HCT116 (cell line): ENCODE data around the gene ARHGEF3. TPM values are rescaled to one million over a fixed set of nuclear protein-coding genes. Genes with fewer than 3 reads are reported as not detected.

Experiments used
- ATAC-seq: fragments of 200-7000 bp; cut with Tn5 transposase; 2 replicates; pipeline ENCODE4 v1.9.1; 2020; ENCODE audit warnings: mild to moderate bottlenecking, moderate library complexity
- BruUV-seq: library from RNA; stranded (reverse); fragments of 400-500 nt; replicated peaks from 2 replicates; lab custom pipeline; 2021; lab: Mats Ljungman, UMichigan
- CTCF ChIA-PET: fragments of 300-600 bp; sonication (Branson Sonifier 250); formaldehyde crosslinking; loops from one replicate; lab custom pipeline; 2021; ENCODE audit warnings: antibody characterized with exemption; lab: Charles Lee
- POLR2A ChIA-PET: fragments of 300-600, 350-600 bp; sonication (Branson Sonifier 250); formaldehyde crosslinking; loops from one replicate; lab custom pipeline; 2021; ENCODE audit warnings: antibody characterized with exemption; lab: Charles Lee
- RAD21 ChIA-PET, 2 experiments: fragments of 300-600 bp; sonication (Branson Sonifier 250); formaldehyde crosslinking; loops; one replicate each; lab custom pipeline; 2023; ENCODE audit warnings: low total read pairs in 2 of 2; ENCODE audit not compliant: uncharacterized antibody in 2 of 2, unreplicated experiment in 2 of 2, low non-redundant PET in 1 of 2; lab: Charles Lee
- DNase-seq: peaks from one replicate; pipeline ENCODE4 v3.0.0-alpha.2; 2010; ENCODE audit warnings: low read depth, low spot score
- H2AFZ ChIP-seq: fragments of 200-600 bp; shearing (Covaris generic), sonication (generic); 2 replicates; pipeline ENCODE4 v1.6.1; 2017; ENCODE audit warnings: low read depth, mixed run types, mixed read lengths, antibody characterized with exemption, low read length; ENCODE audit not compliant: poor library complexity, severe bottlenecking
- H3K27ac ChIP-seq: 2 replicates; pipeline ENCODE4 v1.5.1; 2012; ENCODE audit warnings: low read depth, low read length
- H3K27me3 ChIP-seq: fragments of 200-600 bp; sonication (generic); 2 replicates; pipeline ENCODE4 v1.6.1; 2016; ENCODE audit warnings: mixed run types, low read length, mixed read lengths; ENCODE audit not compliant: insufficient read depth
- H3K36me3 ChIP-seq, 2 experiments: fragments of 200-500 bp in 1 of 2; fragments of 200-600 bp in 1 of 2; sonication (Bioruptor generic) in 1 of 2; sonication (generic) in 1 of 2; 2 replicates each; pipeline versions ENCODE4 v1.5.1 to v1.6.1; 2014 to 2016; ENCODE audit warnings: low read length in 2 of 2, inconsistent platforms in 1 of 2, mixed read lengths in 1 of 2, mixed run types in 1 of 2; ENCODE audit not compliant: insufficient read depth in 2 of 2, control insufficient read depth in 1 of 2
- H3K4me1 ChIP-seq, 2 experiments: fragments of 200-600 bp in 1 of 2; sonication (generic) in 1 of 2; 2 replicates each; pipeline versions ENCODE4 v1.5.1 to v1.6.1; 2012 to 2017; ENCODE audit warnings: low read length in 2 of 2, inconsistent platforms in 1 of 2, mild to moderate bottlenecking in 1 of 2, mixed read lengths in 1 of 2, mixed run types in 1 of 2, moderate library complexity in 1 of 2; ENCODE audit not compliant: insufficient read depth in 2 of 2, control insufficient read depth in 1 of 2
- H3K4me2 ChIP-seq: fragments of 200-600 bp; sonication (generic); 2 replicates; pipeline ENCODE4 v1.6.1; 2017; ENCODE audit warnings: mixed run types, low read length, mixed read lengths
- H3K4me3 ChIP-seq, 2 experiments: fragments of 200-600 bp in 1 of 2; sonication (generic) in 1 of 2; replicated peaks in 1 of 2; 2 replicates each; pipeline ENCODE4 v1.5.1; 2011 to 2016; ENCODE audit warnings: low read length in 2 of 2, control low read depth in 1 of 2, low read depth in 1 of 2, mild to moderate bottlenecking in 1 of 2, mixed read lengths in 1 of 2, mixed run types in 1 of 2
- H3K79me2 ChIP-seq: fragments of 200-600 bp; sonication (generic); 2 replicates; pipeline ENCODE4 v1.6.1; 2017; ENCODE audit warnings: mild to moderate bottlenecking, mixed run types, low read length, moderate library complexity, mixed read lengths; ENCODE audit not compliant: insufficient read depth
- H3K9ac ChIP-seq: fragments of 200-600 bp; sonication (generic); 2 replicates; pipeline ENCODE4 v1.6.1; 2016; ENCODE audit warnings: low read length, mixed read lengths
- H3K9me2 ChIP-seq: fragments of 200-600 bp; sonication (generic), shearing (Covaris generic); 2 replicates; pipeline ENCODE4 v1.6.1; 2017; ENCODE audit warnings: mixed run types, mild to moderate bottlenecking, moderate library complexity; ENCODE audit not compliant: insufficient read depth
- H3K9me3 ChIP-seq, 2 experiments: fragments of 200-500 bp in 1 of 2; fragments of 200-600 bp in 1 of 2; sonication (Bioruptor generic) in 1 of 2; sonication (generic) in 1 of 2; 2 replicates each; pipeline ENCODE4 v1.6.1; 2014 to 2017; ENCODE audit warnings: low read length in 2 of 2, mixed read lengths in 2 of 2, inconsistent platforms in 1 of 2, low read depth in 1 of 2, mild to moderate bottlenecking in 1 of 2, mixed run types in 1 of 2, moderate library complexity in 1 of 2; ENCODE audit not compliant: control insufficient read depth in 1 of 2, insufficient read depth in 1 of 2
- H4K20me1 ChIP-seq: fragments of 200-600 bp; sonication (generic), shearing (Covaris generic); 2 replicates; pipeline ENCODE4 v1.6.1; 2017; ENCODE audit warnings: mixed run types, mild to moderate bottlenecking, moderate library complexity; ENCODE audit not compliant: insufficient read depth
- ELF1 ChIP-seq: IDR thresholded peaks from 2 replicates; pipeline ENCODE4 v1.6.1; 2012; ENCODE audit warnings: low read depth, borderline replicate concordance
- EZH2 ChIP-seq: fragments of 200-600 bp; sonication (generic); IDR thresholded peaks from 2 replicates; pipeline ENCODE4 v1.6.1; 2017; ENCODE audit warnings: antibody characterized with exemption, mixed run types
- RAD21 ChIP-seq: IDR thresholded peaks from 2 replicates; pipeline ENCODE4 v1.6.1; 2012; ENCODE audit warnings: low read depth, mild to moderate bottlenecking
- REST ChIP-seq: IDR thresholded peaks from 2 replicates; pipeline ENCODE4 v1.6.1; 2012; ENCODE audit warnings: low read depth
- SIN3A ChIP-seq: IDR thresholded peaks from 2 replicates; pipeline ENCODE4 v1.6.1; 2012; ENCODE audit warnings: low read depth
- SRF ChIP-seq: IDR thresholded peaks from 2 replicates; pipeline ENCODE4 v1.6.1; 2012; ENCODE audit warnings: low read depth
- YY1 ChIP-seq: IDR thresholded peaks from 2 replicates; pipeline ENCODE4 v1.6.1; 2011; ENCODE audit warnings: low read length, low read depth, moderate library complexity, mild to moderate bottlenecking; ENCODE audit not compliant: insufficient replicate concordance; ENCODE audit errors: extremely low read depth
- ZFX ChIP-seq: fragments of 450-650 bp; IDR thresholded peaks from 2 replicates; pipeline ENCODE4 v1.6.1; 2017
- ZNF274 ChIP-seq: fragments of 200-500 bp; sonication (Bioruptor generic); IDR thresholded peaks from 2 replicates; pipeline ENCODE4 v1.6.1; 2014; ENCODE audit warnings: mild to moderate bottlenecking, low read depth, low read length, inconsistent platforms
- intact Hi-C: fragments of 100-400 bp; cut with micrococcal nuclease; formaldehyde crosslinking; loops from 2 replicates; pipeline ENCODE4 v1.10.0; 2022
- total RNA-seq: library from RNA; stranded (reverse); gene quantifications from one replicate; pipeline ENCODE4 v1.2.1, GENCODE V29; 2021; ENCODE audit not compliant: unreplicated experiment

ARHGEF3 gene
- total RNA-seq, 1 experiment from 2014 or later: 18.1 TPM

DNA sequence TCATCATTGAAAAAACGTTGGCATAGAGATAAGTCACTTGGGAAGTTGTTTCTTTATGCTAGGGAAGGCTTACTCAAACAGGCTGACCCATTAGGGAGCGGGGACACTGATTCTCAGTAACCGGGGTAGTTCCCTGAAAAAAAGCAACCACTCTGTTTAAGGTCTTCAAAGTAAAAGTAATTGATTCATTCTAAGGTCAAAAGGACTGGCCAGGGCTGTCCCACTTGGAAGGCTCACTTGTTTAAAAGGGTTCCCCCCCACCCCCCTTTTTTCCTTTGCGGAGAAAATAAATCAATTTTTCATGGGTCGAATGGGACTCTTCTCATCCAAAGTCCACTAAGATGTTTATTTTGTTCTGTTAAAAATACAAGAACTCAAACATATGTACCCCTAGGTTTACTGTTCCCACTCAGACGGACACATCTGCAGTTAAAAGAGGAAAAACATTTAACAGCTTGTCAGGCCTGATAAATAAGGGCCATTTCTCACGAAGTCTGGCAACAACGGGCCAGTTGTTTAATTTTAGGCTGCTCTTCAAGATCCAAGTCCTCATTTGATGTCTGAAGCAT is 53.0 kb downstream of the ARHGEF3 start (continued):
- TF ChIP-seq YY1: no peak

DNA sequence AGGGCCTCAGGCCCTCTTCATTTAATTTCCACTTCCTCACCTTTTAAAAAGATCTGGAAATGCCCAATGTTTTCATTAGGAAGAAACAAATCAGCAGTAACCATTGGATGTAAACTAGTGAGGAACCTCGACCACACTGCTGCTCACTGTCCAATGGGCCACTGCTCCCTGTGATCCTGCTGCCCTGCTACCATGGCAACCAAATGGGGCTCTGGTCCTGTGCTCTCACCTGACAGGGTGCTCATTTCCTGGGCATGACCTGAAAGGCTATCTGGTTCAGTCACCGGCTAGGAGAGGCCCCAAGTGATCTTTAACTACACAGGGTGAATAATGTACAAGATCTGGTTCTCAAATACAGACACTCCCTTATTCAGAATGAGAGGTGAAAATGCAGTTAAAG is 54.6 kb downstream of the ARHGEF3 start:
- DNase-seq (no peak), ATAC-seq (no peak)
- Histone ChIP-seq H3K4me3 (no peak overlapping the region), H3K4me2 (no peak overlapping the region), H3K9ac (no peak overlapping the region), H3K79me2 (no peaks in the 10 kb centered on the region), H3K27ac (no peak overlapping the region)
- no TSS peak for BruUV-seq
- TF ChIP-seq ZNF274: no peak
- TF ChIP-seq RAD21: no peak
- TF ChIP-seq EZH2: no peak
- no peak for TF ChIP-seq SRF
- TF ChIP-seq ZFX: no peak
- TF ChIP-seq REST: no peak
- TF ChIP-seq SIN3A: no peak
- no peak for TF ChIP-seq ELF1
- TF ChIP-seq, all 23 proteins: peak for 0
- Histone ChIP-seq H3K27me3 (no peaks in the 10 kb centered on the region), H3K36me3 (peaks cover 0 to 18% of the 10 kb centered on the region in 2 experiments; a peak in 3 of 4 replicates), H3K4me1 (no peaks in the 10 kb centered on the region), H4K20me1 (no peaks in the 10 kb centered on the region), H3K9me3 (no peaks in the 10 kb centered on the region), H3K9me2 (no peaks in the 10 kb centered on the region), H2AFZ (no peak overlapping the region)
- CTCF ChIA-PET: no interaction called here
- RAD21 ChIA-PET: no interaction called here
- POLR2A ChIA-PET: no interaction called here
- intact Hi-C loops: no loop called here
